Measurements from ENCODE around the gene MED17.

The MED17 gene

GRCh38 chr11:93849751-93850593 is 65.9 kb downstream of the MED17 start:
- no peak for DNase-seq

GRCh38 chr11:93850594-93851018 is 66.5 kb downstream of the MED17 start, which contains the start of gene VSTM5:
VSTM5 (minus strand) TSS chr11:93850618; CDS start chr11:93850502, 116 bp downstream.
- no peak for DNase-seq

GRCh38 chr11:93852242-93852641 is 68.2 kb downstream of the MED17 start:
- no peak for DNase-seq

GRCh38 chr11:93857413-93858120 is 73.5 kb downstream of the MED17 start:
- DNase-seq: no peak

GRCh38 chr11:93858121-93858775 is 74.2 kb downstream of the MED17 start:
- DNase-seq: no peak

GRCh38 chr11:93861808-93862207 is 77.7 kb downstream of the MED17 start:
- no peak for DNase-seq
